HEK293 (cell line): Measurements from ENCODE around the gene CLCNKA.

Experiments
- CTCF ChIA-PET: fragments of 350-600 bp; formaldehyde crosslinking; extraction: SDS; loops from one replicate; lab custom pipeline; 2021; ENCODE audit warnings: antibody characterized with exemption; lab: Yijun Ruan, JAX
- POLR2A ChIA-PET: fragments of 300-600 bp; formaldehyde crosslinking; extraction: SDS; loops from one replicate; lab custom pipeline; 2020; ENCODE audit warnings: antibody characterized with exemption, inconsistent platforms; lab: Yijun Ruan, JAX
- H3K27ac ChIP-seq: fragments of 200-500 bp; sonication (Bioruptor generic); 2 replicates; pipeline ENCODE4 v1.5.1; 2014; ENCODE audit warnings: low read depth, low read length, control low read depth, inconsistent platforms; ENCODE audit errors: extremely low read depth
- H3K36me3 ChIP-seq, 2 experiments: fragments of 200-500 bp in 1 of 2; sonication (Bioruptor generic) in 1 of 2; 1 replicate in 1 of 2; 2 replicates in 1 of 2; pipeline ENCODE4 v1.5.1; 2014 to 2017; ENCODE audit warnings: inconsistent platforms in 2 of 2, low read length in 2 of 2; ENCODE audit not compliant: control insufficient read depth in 2 of 2, insufficient read depth in 1 of 2
- H3K4me1 ChIP-seq: fragments of 200-500 bp; sonication (Bioruptor generic); 2 replicates; pipeline ENCODE4 v1.5.1; 2014; ENCODE audit warnings: mild to moderate bottlenecking, low read length, inconsistent platforms; ENCODE audit not compliant: control insufficient read depth, insufficient read depth
- H3K4me3 ChIP-seq: 2 replicates; pipeline ENCODE4 v1.5.1; 2011; ENCODE audit warnings: low read depth, mild to moderate bottlenecking, control low read depth, low read length, moderate library complexity
- H3K9me3 ChIP-seq: fragments of 200-500 bp; sonication (Bioruptor generic); 2 replicates; pipeline ENCODE4 v1.5.1; 2014; ENCODE audit warnings: low read depth, low read length, inconsistent platforms; ENCODE audit not compliant: control insufficient read depth, insufficient read depth
- BCL11B ChIP-seq: fragments of 450-650 bp; formaldehyde crosslinking; IDR thresholded peaks from 2 replicates; pipeline ENCODE4 v1.5.1; 2016; ENCODE audit warnings: low read depth, missing biosample characterization, missing genetic modification characterization
- GLI4 ChIP-seq: fragments of 450-650 bp; formaldehyde crosslinking; IDR thresholded peaks from 2 replicates; pipeline ENCODE4 v1.5.1; 2016; ENCODE audit warnings: missing biosample characterization, missing genetic modification characterization
- KLF1 ChIP-seq: fragments of 450-650 bp; formaldehyde crosslinking; IDR thresholded peaks from 2 replicates; pipeline ENCODE4 v1.5.1; 2016; ENCODE audit warnings: missing biosample characterization, missing genetic modification characterization
- REPIN1 ChIP-seq: fragments of 450-650 bp; formaldehyde crosslinking; IDR thresholded peaks from 2 replicates; pipeline ENCODE4 v1.5.1; 2017; ENCODE audit warnings: missing biosample characterization, missing genetic modification characterization, low read depth
- TCF7L2 ChIP-seq: IDR thresholded peaks from 2 replicates; pipeline ENCODE4 v1.6.1; 2011; ENCODE audit warnings: low read depth, mild to moderate bottlenecking, inconsistent platforms, low read length, moderate library complexity, borderline replicate concordance
- ZBTB21 ChIP-seq: fragments of 450-650 bp; formaldehyde crosslinking; IDR thresholded peaks from 2 replicates; pipeline ENCODE4 v1.5.1; 2017; ENCODE audit warnings: missing biosample characterization, missing genetic modification characterization
- ZFP37 ChIP-seq: fragments of 450-650 bp; formaldehyde crosslinking; IDR thresholded peaks from 2 replicates; pipeline ENCODE4 v1.5.1; 2016; ENCODE audit warnings: missing biosample characterization, missing genetic modification characterization
- ZNF10 ChIP-seq: fragments of 450-650 bp; formaldehyde crosslinking; IDR thresholded peaks from 2 replicates; pipeline ENCODE4 v1.5.1; 2017; ENCODE audit warnings: missing biosample characterization, missing genetic modification characterization
- ZNF202 ChIP-seq: fragments of 450-650 bp; formaldehyde crosslinking; IDR thresholded peaks from 2 replicates; pipeline ENCODE4 v1.5.1; 2016; ENCODE audit warnings: missing biosample characterization, missing genetic modification characterization, borderline replicate concordance
- ZNF223 ChIP-seq: fragments of 450-650 bp; formaldehyde crosslinking; IDR thresholded peaks from 2 replicates; pipeline ENCODE4 v1.5.1; 2016; ENCODE audit warnings: missing biosample characterization, missing genetic modification characterization
- ZNF239 ChIP-seq: fragments of 450-650 bp; formaldehyde crosslinking; IDR thresholded peaks from 2 replicates; pipeline ENCODE4 v1.5.1; 2016; ENCODE audit warnings: missing biosample characterization, missing genetic modification characterization
- ZNF324 ChIP-seq: fragments of 450-650 bp; formaldehyde crosslinking; IDR thresholded peaks from 2 replicates; pipeline ENCODE4 v1.5.1; 2016; ENCODE audit warnings: missing biosample characterization, missing genetic modification characterization
- ZNF354C ChIP-seq: fragments of 450-650 bp; formaldehyde crosslinking; IDR thresholded peaks from 2 replicates; pipeline ENCODE4 v1.5.1; 2016; ENCODE audit warnings: missing biosample characterization, missing genetic modification characterization, low read depth, borderline replicate concordance
- ZNF394 ChIP-seq: fragments of 450-650 bp; formaldehyde crosslinking; IDR thresholded peaks from 2 replicates; pipeline ENCODE4 v1.5.1; 2016; ENCODE audit warnings: missing biosample characterization, missing genetic modification characterization, mild to moderate bottlenecking, moderate library complexity, borderline replicate concordance
- ZNF514 ChIP-seq: fragments of 450-650 bp; formaldehyde crosslinking; IDR thresholded peaks from 2 replicates; pipeline ENCODE4 v1.5.1; 2016; ENCODE audit warnings: missing biosample characterization, missing genetic modification characterization
- ZNF701 ChIP-seq: fragments of 450-650 bp; formaldehyde crosslinking; IDR thresholded peaks from 2 replicates; pipeline ENCODE4 v1.5.1; 2016; ENCODE audit warnings: missing biosample characterization, missing genetic modification characterization
- ZNF785 ChIP-seq: fragments of 450-650 bp; formaldehyde crosslinking; IDR thresholded peaks from 2 replicates; pipeline ENCODE4 v1.5.1; 2016; ENCODE audit warnings: missing biosample characterization, missing genetic modification characterization
- ZNF843 ChIP-seq: fragments of 450-650 bp; formaldehyde crosslinking; IDR thresholded peaks from 2 replicates; pipeline ENCODE4 v1.5.1; 2016; ENCODE audit warnings: missing biosample characterization, missing genetic modification characterization
- TF ChIP-seq, protein P1 (sequence below): fragments of 450-650 bp; formaldehyde crosslinking; conservative IDR thresholded peaks from 2 replicates; pipeline ENCODE4 v1.5.1; 2016; ENCODE audit warnings: low read depth, missing biosample characterization, missing genetic modification characterization
- TF ChIP-seq, protein P2 (sequence below): fragments of 450-650 bp; formaldehyde crosslinking; IDR thresholded peaks from 2 replicates; pipeline ENCODE4 v1.5.1; 2016; ENCODE audit warnings: missing biosample characterization, missing genetic modification characterization
- TF ChIP-seq, protein P3 (sequence below): fragments of 450-650 bp; formaldehyde crosslinking; IDR thresholded peaks from 2 replicates; pipeline ENCODE4 v1.5.1; 2016; ENCODE audit warnings: missing biosample characterization, missing genetic modification characterization
- TF ChIP-seq, protein P4 (sequence below): fragments of 450-650 bp; formaldehyde crosslinking; IDR thresholded peaks from 2 replicates; pipeline ENCODE4 v1.5.1; 2016; ENCODE audit warnings: missing biosample characterization, missing genetic modification characterization
- TF ChIP-seq, protein P5 (sequence below): fragments of 450-650 bp; formaldehyde crosslinking; IDR thresholded peaks from 2 replicates; pipeline ENCODE4 v1.5.1; 2017; ENCODE audit warnings: missing biosample characterization, missing genetic modification characterization
- TF ChIP-seq, protein P6 (sequence below): fragments of 450-650 bp; formaldehyde crosslinking; IDR thresholded peaks from 2 replicates; pipeline ENCODE4 v1.5.1; 2016; ENCODE audit warnings: missing biosample characterization, missing genetic modification characterization

The CLCNKA gene

DNA sequence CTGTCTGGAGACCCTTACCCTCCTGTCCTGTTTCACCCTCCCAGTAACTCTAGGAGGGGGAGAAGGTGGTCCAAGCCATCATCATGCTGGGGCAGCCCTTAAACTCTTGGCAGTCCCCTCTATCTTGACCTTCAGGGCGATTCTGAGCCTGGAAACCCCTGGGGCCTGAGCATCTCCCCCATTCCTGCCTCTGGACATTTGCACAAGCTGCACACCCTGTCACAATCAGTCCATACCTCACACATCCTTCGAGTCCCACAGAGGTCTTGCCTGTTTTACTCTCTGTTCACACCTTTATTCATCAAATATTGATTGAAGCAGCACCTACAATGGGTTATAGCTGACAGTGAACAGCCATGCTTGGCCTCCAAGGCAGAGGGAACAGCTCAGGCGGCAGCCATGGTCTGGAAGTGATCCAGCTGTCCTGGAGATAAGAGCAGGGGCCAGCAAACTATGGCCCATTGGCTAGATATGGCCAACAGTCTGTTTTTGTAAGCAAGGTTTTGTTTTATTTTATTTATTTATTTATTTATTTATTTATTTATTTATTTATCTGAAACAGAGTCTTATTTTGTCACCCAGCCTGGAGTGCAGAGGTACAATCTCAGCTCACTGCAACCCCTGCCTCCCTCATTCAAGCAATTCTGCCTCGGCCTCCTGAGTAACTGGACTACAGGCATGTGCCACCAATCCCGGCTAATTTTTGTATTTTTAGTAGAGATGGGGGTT is 58.8 kb downstream of the CLCNKA start (continued):
- TF ChIP-seq ZBTB21 (tag by site-specific recombination) (no peak), ZNF239 (tag by site-specific recombination) (no peak), TCF7L2 (no peak), ZNF10 (tag by site-specific recombination) (no peak), ZNF394 (peak; percentile 78; the same call in 1 of the 2 replicates), ZNF514 (tag by site-specific recombination) (no peak), ZNF324 (tag by site-specific recombination) (no peak), ZNF701 (tag by site-specific recombination) (no peak), ZNF202 (no peak), BCL11B (tag by site-specific recombination) (no peak), GLI4 (tag by site-specific recombination) (no peak), ZNF223 (tag by site-specific recombination) (no peak), REPIN1 (tag by site-specific recombination) (no peak)
- TF ChIP-seq, protein P1, sequence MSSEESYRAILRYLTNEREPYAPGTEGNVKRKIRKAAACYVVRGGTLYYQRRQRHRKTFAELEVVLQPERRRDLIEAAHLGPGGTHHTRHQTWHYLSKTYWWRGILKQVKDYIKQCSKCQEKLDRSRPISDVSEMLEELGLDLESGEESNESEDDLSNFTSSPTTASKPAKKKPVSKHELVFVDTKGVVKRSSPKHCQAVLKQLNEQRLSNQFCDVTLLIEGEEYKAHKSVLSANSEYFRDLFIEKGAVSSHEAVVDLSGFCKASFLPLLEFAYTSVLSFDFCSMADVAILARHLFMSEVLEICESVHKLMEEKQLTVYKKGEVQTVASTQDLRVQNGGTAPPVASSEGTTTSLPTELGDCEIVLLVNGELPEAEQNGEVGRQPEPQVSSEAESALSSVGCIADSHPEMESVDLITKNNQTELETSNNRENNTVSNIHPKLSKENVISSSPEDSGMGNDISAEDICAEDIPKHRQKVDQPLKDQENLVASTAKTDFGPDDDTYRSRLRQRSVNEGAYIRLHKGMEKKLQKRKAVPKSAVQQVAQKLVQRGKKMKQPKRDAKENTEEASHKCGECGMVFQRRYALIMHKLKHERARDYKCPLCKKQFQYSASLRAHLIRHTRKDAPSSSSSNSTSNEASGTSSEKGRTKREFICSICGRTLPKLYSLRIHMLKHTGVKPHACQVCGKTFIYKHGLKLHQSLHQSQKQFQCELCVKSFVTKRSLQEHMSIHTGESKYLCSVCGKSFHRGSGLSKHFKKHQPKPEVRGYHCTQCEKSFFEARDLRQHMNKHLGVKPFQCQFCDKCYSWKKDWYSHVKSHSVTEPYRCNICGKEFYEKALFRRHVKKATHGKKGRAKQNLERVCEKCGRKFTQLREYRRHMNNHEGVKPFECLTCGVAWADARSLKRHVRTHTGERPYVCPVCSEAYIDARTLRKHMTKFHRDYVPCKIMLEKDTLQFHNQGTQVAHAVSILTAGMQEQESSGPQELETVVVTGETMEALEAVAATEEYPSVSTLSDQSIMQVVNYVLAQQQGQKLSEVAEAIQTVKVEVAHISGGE (tag by site-specific recombination), result peak; percentile 49
- TF ChIP-seq, protein P2, sequence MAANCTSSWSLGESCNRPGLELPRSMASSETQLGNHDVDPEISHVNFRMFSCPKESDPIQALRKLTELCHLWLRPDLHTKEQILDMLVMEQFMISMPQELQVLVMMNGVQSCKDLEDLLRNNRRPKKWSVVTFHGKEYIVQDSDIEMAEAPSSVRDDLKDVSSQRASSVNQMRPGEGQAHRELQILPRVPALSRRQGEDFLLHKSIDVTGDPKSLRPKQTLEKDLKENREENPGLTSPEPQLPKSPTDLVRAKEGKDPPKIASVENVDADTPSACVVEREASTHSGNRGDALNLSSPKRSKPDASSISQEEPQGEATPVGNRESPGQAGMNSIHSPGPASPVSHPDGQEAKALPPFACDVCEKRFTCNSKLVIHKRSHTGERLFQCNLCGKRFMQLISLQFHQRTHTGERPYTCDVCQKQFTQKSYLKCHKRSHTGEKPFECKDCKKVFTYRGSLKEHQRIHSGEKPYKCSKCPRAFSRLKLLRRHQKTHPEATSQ (tag by site-specific recombination), result no peak
- TF ChIP-seq, protein P3, sequence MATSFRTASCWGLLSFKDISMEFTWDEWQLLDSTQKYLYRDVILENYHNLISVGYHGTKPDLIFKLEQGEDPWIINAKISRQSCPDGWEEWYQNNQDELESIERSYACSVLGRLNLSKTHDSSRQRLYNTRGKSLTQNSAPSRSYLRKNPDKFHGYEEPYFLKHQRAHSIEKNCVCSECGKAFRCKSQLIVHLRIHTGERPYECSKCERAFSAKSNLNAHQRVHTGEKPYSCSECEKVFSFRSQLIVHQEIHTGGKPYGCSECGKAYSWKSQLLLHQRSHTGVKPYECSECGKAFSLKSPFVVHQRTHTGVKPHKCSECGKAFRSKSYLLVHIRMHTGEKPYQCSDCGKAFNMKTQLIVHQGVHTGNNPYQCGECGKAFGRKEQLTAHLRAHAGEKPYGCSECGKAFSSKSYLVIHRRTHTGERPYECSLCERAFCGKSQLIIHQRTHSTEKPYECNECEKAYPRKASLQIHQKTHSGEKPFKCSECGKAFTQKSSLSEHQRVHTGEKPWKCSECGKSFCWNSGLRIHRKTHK (tag by site-specific recombination), result no peak

DNA sequence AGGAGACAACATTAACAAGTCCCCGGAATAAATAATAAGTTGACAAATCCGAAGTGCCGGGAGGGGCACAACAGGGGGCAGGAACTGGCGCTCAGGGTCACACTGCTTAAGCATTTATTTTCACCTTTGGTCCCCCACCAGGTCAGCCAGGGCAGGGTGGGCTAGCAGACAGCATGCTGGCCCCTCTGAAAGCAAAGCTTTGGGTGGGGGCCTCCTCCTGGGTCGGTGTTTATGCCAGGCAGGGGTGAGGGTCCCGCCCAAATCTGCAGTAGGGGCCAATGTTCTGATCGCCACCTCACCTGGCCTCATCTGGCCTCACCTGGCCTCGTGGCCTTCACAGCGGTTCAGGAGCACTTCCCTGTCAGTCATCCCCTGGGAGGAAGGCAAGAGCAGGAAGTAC is 59.8 kb downstream of the CLCNKA start:
- Histone ChIP-seq H3K4me1 (no peaks in the 10 kb centered on the region), H3K27ac (no peak overlapping the region), H3K9me3 (no peaks in the 10 kb centered on the region), H3K36me3 (no peaks in the 10 kb centered on the region), H3K4me3 (no peak overlapping the region)
- no peak for TF ChIP-seq KLF1 (tag by site-specific recombination)
- TF ChIP-seq, protein P4, sequence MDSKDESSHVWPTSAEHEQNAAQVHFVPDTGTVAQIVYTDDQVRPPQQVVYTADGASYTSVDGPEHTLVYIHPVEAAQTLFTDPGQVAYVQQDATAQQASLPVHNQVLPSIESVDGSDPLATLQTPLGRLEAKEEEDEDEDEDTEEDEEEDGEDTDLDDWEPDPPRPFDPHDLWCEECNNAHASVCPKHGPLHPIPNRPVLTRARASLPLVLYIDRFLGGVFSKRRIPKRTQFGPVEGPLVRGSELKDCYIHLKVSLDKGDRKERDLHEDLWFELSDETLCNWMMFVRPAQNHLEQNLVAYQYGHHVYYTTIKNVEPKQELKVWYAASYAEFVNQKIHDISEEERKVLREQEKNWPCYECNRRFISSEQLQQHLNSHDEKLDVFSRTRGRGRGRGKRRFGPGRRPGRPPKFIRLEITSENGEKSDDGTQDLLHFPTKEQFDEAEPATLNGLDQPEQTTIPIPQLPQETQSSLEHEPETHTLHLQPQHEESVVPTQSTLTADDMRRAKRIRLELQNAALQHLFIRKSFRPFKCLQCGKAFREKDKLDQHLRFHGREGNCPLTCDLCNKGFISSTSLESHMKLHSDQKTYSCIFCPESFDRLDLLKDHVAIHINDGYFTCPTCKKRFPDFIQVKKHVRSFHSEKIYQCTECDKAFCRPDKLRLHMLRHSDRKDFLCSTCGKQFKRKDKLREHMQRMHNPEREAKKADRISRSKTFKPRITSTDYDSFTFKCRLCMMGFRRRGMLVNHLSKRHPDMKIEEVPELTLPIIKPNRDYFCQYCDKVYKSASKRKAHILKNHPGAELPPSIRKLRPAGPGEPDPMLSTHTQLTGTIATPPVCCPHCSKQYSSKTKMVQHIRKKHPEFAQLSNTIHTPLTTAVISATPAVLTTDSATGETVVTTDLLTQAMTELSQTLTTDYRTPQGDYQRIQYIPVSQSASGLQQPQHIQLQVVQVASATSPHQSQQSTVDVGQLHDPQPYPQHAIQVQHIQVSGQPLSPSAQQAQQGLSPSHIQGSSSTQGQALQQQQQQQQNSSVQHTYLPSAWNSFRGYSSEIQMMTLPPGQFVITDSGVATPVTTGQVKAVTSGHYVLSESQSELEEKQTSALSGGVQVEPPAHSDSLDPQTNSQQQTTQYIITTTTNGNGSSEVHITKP (tag by site-specific recombination), result no peak
- TF ChIP-seq ZFP37 (tag by site-specific recombination), result no peak
- TF ChIP-seq ZNF843 (tag by site-specific recombination), result no peak
- no peak for TF ChIP-seq ZNF785 (tag by site-specific recombination)
- TF ChIP-seq, protein P5, sequence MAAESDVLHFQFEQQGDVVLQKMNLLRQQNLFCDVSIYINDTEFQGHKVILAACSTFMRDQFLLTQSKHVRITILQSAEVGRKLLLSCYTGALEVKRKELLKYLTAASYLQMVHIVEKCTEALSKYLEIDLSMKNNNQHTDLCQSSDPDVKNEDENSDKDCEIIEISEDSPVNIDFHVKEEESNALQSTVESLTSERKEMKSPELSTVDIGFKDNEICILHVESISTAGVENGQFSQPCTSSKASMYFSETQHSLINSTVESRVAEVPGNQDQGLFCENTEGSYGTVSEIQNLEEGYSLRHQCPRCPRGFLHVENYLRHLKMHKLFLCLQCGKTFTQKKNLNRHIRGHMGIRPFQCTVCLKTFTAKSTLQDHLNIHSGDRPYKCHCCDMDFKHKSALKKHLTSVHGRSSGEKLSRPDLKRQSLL (tag by site-specific recombination), result no peak
- TF ChIP-seq, protein P6, sequence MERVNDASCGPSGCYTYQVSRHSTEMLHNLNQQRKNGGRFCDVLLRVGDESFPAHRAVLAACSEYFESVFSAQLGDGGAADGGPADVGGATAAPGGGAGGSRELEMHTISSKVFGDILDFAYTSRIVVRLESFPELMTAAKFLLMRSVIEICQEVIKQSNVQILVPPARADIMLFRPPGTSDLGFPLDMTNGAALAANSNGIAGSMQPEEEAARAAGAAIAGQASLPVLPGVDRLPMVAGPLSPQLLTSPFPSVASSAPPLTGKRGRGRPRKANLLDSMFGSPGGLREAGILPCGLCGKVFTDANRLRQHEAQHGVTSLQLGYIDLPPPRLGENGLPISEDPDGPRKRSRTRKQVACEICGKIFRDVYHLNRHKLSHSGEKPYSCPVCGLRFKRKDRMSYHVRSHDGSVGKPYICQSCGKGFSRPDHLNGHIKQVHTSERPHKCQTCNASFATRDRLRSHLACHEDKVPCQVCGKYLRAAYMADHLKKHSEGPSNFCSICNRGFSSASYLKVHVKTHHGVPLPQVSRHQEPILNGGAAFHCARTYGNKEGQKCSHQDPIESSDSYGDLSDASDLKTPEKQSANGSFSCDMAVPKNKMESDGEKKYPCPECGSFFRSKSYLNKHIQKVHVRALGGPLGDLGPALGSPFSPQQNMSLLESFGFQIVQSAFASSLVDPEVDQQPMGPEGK (tag by site-specific recombination), result no peak
- TF ChIP-seq ZNF354C (tag by site-specific recombination), result no peak
- ChIA-PET CTCF (interaction anchor here (0.5 to 9.7 kb wide), 39 partner anchors 9 to 1221 kb away, joined by 3 to 427 read pairs (median 6); partner anchors contain the start of genes EPHA2 and FAM131C), POLR2A (interaction anchor here (1.3 to 3.0 kb wide), 3 partner anchors 64 to 107 kb away, joined by 5 to 9 read pairs (median 5); no protein-coding TSS in a partner anchor)
